OCI-LY1 (cell line): ENCODE data around the gene UTP11.

Experiments used
- H2AFZ ChIP-seq: fragments of 200-600 bp; sonication (generic), shearing (Covaris generic); 2 replicates; pipeline ENCODE4 v1.6.0; 2014; ENCODE audit warnings: antibody characterized with exemption, mild to moderate bottlenecking, low read length
- H3F3A ChIP-seq: fragments of 200-600 bp; sonication (generic), shearing (Covaris generic); 2 replicates; pipeline ENCODE4 v1.6.0; 2014; ENCODE audit warnings: mild to moderate bottlenecking, antibody characterized with exemption, low read length, moderate library complexity; ENCODE audit not compliant: insufficient read depth
- H3K27ac ChIP-seq: fragments of 200-600 bp; sonication (generic); 2 replicates; pipeline ENCODE4 v1.5.1; 2014; ENCODE audit warnings: low read length, mixed run types, mild to moderate bottlenecking, low read depth; ENCODE audit not compliant: poor library complexity, severe bottlenecking
- H3K27me3 ChIP-seq: fragments of 200-600 bp; sonication (generic); 2 replicates; pipeline ENCODE4 v1.6.0; 2014; ENCODE audit warnings: antibody characterized with exemption, mild to moderate bottlenecking, low read length, moderate library complexity; ENCODE audit not compliant: insufficient read depth
- H3K36me3 ChIP-seq: fragments of 200-600 bp; sonication (generic); 2 replicates; pipeline ENCODE4 v1.6.1; 2014; ENCODE audit warnings: mild to moderate bottlenecking, antibody characterized with exemption, low read length, moderate library complexity, mixed read lengths; ENCODE audit not compliant: insufficient read depth
- H3K4me1 ChIP-seq: fragments of 200-600 bp; sonication (generic); 2 replicates; pipeline ENCODE4 v1.5.1; 2014; ENCODE audit warnings: mild to moderate bottlenecking, low read length, moderate library complexity; ENCODE audit not compliant: insufficient read depth, severe bottlenecking
- H3K4me2 ChIP-seq: fragments of 200-600 bp; sonication (generic), shearing (Covaris generic); 2 replicates; pipeline ENCODE4 v1.6.1; 2014; ENCODE audit warnings: low read length
- H3K4me3 ChIP-seq: fragments of 200-600 bp; sonication (generic); 2 replicates; pipeline ENCODE4 v1.5.1; 2014; ENCODE audit warnings: low read length, low read depth, mild to moderate bottlenecking, mixed read lengths; ENCODE audit not compliant: poor library complexity, severe bottlenecking
- H3K79me2 ChIP-seq: fragments of 200-600 bp; shearing (Covaris generic); 2 replicates; pipeline ENCODE4 v1.6.1; 2016; ENCODE audit warnings: mixed run types, low read length, mixed read lengths; ENCODE audit not compliant: insufficient read depth
- H3K9ac ChIP-seq: fragments of 200-600 bp; sonication (generic), shearing (Covaris generic); 2 replicates; pipeline ENCODE4 v1.6.1; 2014; ENCODE audit warnings: mild to moderate bottlenecking, low read length, mixed read lengths
- H3K9me2 ChIP-seq: fragments of 200-600 bp; sonication (generic), shearing (Covaris generic); 2 replicates; pipeline ENCODE4 v1.6.1; 2014; ENCODE audit warnings: low read depth, mild to moderate bottlenecking, low read length, mixed read lengths
- H3K9me3 ChIP-seq: fragments of 200-600 bp; shearing (Covaris generic); 2 replicates; pipeline ENCODE4 v1.6.1; 2014; ENCODE audit warnings: low read length, mixed read lengths
- H4K20me1 ChIP-seq: fragments of 200-600 bp; sonication (generic), shearing (Covaris generic); 2 replicates; pipeline ENCODE4 v1.6.0; 2016; ENCODE audit warnings: mild to moderate bottlenecking, low read length; ENCODE audit not compliant: insufficient read depth
- CTCF ChIP-seq: fragments of 200-600 bp; sonication (generic), shearing (Covaris generic); IDR thresholded peaks from 2 replicates; pipeline ENCODE4 v1.5.1; 2017; ENCODE audit warnings: mild to moderate bottlenecking, antibody characterized with exemption, low read length, moderate library complexity, mixed read lengths
- EZH2 ChIP-seq: fragments of 200-600 bp; sonication (generic), shearing (Covaris generic); IDR thresholded peaks from 2 replicates; pipeline ENCODE4 v1.8.0; 2017; ENCODE audit warnings: borderline replicate concordance, mixed run types, mild to moderate bottlenecking, antibody characterized with exemption, low read length, moderate library complexity, mixed read lengths

UTP11 gene

GRCh38 chr1:38045401-38046332, 33.1 kb downstream of the UTP11 start:
- no peaks in the 10 kb centered on the region for H3K9me3 ChIP-seq
- H3K9ac ChIP-seq = no peak overlapping the region
- no peak overlapping the region for H3K4me3 ChIP-seq
- H3K36me3 ChIP-seq = no peaks in the 10 kb centered on the region
- H3K27ac ChIP-seq = no peak overlapping the region
- TF ChIP-seq EZH2 = no peak
- no peak for TF ChIP-seq CTCF
- H3K79me2 ChIP-seq = no peaks in the 10 kb centered on the region
- H2AFZ ChIP-seq = no peak overlapping the region
- no peak overlapping the region for H3K4me2 ChIP-seq
- peaks cover 4% of the 10 kb centered on the region; the same call in 1 of the 2 replicates for H3K27me3 ChIP-seq
- no peaks in the 10 kb centered on the region for H3F3A ChIP-seq
- no peaks in the 10 kb centered on the region for H4K20me1 ChIP-seq
- no peaks in the 10 kb centered on the region for H3K9me2 ChIP-seq
- peaks cover 3% of the 10 kb centered on the region for H3K4me1 ChIP-seq

GRCh38 chr1:38046333-38046883, 33.9 kb downstream of the UTP11 start, which contains the start of gene POU3F1:
Gene POU3F1, minus strand, starts transcription at chr1:38046793. Its CDS starts 50 bp downstream, at chr1:38046743.
- H3K9me3 ChIP-seq = no peaks in the 10 kb centered on the region
- no peaks in the 10 kb centered on the region for H3K9me2 ChIP-seq
- no peaks in the 10 kb centered on the region for H3K79me2 ChIP-seq
- peaks cover 2% of the 10 kb centered on the region; the same call in 1 of the 2 replicates for H3K27me3 ChIP-seq
- peak within 1 kb of the TSS; percentile 65 for H3K4me2 ChIP-seq
- peak within 1 kb of the TSS; percentile 57 for H3K4me3 ChIP-seq
- no peaks in the 10 kb centered on the region for H3F3A ChIP-seq
- TF ChIP-seq CTCF (no peak), EZH2 (no peak)
- H2AFZ ChIP-seq = no peak within 1 kb of the TSS
- no peak within 1 kb of the TSS for H3K9ac ChIP-seq
- H3K36me3 ChIP-seq = no peaks in the 10 kb centered on the region
- peaks cover 3% of the 10 kb centered on the region for H3K4me1 ChIP-seq
- no peaks in the 10 kb centered on the region for H4K20me1 ChIP-seq
- H3K27ac ChIP-seq = no peak within 1 kb of the TSS

- Histone ChIP-seq H3K9ac (no peak overlapping the region), H3F3A (no peaks in the 10 kb centered on the region), H3K4me2 (peak overlapping the region; percentile 65), H3K4me1 (peaks cover 3% of the 10 kb centered on the region), H3K79me2 (no peaks in the 10 kb centered on the region), H3K27ac (no peak overlapping the region), H3K27me3 (no peaks in the 10 kb centered on the region; the same call in 1 of the 2 replicates), H4K20me1 (no peaks in the 10 kb centered on the region), H3K9me2 (no peaks in the 10 kb centered on the region), H3K4me3 (peak overlapping the region; percentile 57), H2AFZ (no peak overlapping the region), H3K9me3 (no peaks in the 10 kb centered on the region), H3K36me3 (no peaks in the 10 kb centered on the region)
- TF ChIP-seq CTCF (no peak), EZH2 (no peak)
Measured at GRCh38 chr1:38046884-38047602, 34.5 kb downstream of the UTP11 start.
